OCI-M1 (cell line): ENCODE data around the gene ERC1.
"Not testable (repeated sequence)": the region's sequence is repeated elsewhere in the genome, so short reads cannot be mapped to it uniquely, and the experiment has no call there.

Source experiments
- DNase-seq: peaks from one replicate; lab custom pipeline; 2025; lab: John Stamatoyannopoulos, UW

ERC1 gene

GRCh38 chr12:1324099-1324498 lies 333.1 kb downstream of the ERC1 start:
- no peak for DNase-seq

GRCh38 chr12:1324910-1325309 lies 333.9 kb downstream of the ERC1 start:
- DNase-seq: peak; percentile 85

DNA sequence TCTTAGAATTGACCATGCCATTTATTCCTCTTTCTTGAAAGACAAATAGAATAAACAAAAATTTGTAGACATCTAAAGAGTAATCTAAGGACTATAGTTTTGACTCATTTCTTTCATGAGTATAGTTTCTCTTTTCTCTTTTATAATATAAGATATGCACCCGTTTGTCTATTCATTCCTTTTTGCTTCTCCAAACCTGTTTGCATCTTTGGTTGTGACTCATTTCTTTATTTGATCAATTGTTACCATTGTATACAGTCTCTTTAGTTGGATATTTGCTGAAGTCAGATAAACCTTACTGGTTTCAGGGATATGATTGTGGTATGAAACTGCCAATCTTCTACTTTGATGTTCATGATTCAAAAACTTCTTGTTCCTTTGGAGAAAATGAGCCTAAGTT lies 334.6 kb downstream of the ERC1 start:
- DNase-seq: peak; percentile 73

DNA sequence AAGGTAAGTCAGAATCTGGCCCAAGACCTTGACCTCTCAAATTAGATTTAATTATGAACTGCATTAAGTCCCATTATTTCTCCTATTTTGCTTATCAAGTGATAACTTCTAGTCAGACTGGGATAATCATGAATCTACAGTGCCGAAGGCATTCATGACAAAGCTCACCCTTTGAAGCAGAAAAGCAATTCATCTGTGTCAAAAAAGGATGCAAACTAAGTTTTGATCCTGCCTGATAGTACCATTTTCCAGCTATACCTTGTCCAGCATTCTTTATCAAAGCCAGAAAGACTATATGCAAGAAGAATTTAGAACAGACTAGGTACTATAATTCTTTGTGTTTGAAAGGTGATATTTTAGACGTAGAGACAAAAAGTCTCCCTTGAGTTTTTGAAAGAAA lies 335.2 kb downstream of the ERC1 start:
- DNase-seq: peak; percentile 42

DNA sequence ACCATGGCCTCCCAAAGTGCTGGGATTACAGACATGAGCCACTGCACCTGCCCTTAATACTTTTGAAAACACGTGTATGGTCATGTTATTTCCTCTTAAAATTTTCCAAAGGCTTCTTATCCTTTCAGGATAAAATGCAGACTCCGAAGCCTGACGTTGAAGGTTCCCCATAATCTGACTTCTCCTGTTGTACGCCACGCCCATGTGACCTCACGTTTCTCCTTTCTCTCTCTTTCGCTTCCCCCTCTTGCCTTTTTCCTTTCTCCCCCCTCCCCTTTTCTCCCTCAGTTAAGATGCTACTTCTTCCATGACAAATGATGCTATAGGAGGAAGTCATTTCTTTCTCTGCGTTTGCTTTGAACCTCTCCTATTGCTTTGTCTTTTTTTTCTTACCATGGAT lies 337.4 kb downstream of the ERC1 start:
- no peak for DNase-seq

DNA sequence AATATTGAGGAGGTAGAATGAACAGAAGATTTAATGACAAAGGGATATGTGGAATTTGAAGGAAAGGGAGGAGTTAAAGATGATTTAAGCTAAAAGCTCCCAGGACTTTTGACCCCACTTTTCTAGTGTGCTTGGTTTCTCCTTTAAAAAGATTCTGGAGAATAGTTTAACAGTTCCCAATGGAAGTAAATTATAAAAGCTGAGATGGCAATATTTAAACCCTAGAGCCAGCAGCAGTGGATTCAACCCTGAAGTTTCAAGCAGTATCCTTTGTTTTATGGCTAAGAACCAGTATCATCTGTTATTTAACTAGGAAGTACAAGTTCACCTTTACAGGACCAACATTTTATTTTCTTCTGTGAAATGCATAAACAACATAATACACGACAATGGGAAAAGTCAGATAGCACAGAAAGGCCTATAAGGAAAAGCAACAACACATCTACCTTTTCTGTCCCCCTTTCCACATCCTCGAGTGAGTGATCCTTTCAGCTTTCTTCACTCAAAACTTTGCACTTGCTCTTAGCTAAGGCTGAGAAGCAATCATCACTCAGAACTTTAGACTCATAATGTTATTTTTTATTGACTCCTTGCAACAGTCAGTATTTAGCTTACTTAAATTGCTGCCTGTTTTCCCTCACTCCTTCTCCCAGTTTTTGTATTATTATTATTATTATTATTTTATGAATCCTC lies 338.9 kb downstream of the ERC1 start:
- peak; percentile 60 for DNase-seq

DNA sequence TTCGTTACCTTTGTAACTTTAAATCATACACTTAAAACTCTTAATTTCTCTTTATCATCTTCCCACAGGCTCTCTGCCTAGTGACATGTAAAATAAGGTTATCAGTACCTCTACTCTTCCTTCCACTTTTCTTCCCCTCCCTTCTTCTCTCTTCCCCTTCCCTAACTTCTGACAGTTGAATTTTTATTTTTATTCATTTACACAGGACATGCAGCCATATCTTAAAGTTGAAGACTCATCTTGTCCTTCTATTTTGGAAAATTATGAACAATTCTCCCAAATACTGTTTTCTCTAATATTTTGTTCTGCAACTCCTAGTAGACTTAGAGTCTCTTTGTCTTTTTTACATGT lies 339.4 kb downstream of the ERC1 start:
- peak; percentile 61 for DNase-seq

DNA sequence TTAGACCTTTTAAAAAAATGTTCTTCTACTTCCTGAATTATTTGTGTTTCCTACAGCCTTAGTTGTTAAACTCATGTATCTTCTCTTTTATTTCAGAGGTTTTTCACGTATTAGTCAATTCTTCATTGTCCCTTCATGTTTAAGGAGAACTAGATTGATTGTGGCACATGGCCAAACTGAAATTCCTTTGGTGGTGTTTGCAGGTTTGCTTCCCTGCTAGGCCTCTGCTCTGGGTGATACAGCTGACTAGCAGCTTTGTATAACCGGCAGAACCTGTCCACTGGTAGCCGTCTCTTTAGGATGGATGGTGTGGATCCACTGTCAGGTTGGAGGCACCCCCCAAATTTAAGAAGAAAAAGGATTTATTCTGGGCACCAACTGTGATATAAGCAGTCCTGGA lies 341.3 kb downstream of the ERC1 start:
- DNase-seq: no peak

- no peak for DNase-seq
Measured at GRCh38 chr12:1338483-1339177, 347.6 kb downstream of the ERC1 start.

- DNase-seq: not testable (repeated sequence)
Measured at GRCh38 chr12:1339178-1339541, 348.1 kb downstream of the ERC1 start.

DNA sequence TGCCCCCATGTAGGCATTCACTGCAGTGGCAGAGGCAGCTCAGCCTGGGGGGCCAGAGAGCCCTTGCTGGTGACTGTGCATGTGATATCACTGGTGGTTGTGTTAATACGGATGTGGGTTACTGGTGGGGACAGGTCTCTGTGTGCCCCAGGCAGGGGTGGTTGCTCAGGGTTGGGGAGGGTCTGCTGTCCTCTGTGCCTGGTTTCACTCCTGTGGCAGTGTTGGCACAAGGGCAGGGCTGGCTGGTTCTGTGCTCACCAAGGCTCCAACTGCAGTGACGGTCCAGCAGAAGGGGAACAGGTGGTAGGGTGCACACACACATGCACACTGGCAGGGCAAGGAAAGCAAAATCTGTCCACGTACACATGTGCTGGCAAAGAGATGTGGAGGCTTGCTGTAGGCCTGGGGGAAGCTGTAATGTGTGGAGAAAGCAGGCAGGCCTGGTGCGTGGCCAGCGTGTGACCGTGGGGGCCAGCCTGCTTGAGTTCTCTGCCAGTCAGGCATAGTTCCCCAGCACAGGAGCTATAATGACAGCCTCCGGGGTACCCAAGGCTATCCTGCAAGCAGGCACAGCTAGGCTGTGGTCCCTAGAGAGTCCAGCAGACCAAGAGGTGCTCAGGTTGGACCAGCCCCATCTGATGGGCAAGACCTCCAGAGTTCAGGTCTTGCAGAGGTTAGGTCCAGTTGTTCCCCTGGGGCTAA lies 348.7 kb downstream of the ERC1 start:
- DNase-seq: no peak

DNA sequence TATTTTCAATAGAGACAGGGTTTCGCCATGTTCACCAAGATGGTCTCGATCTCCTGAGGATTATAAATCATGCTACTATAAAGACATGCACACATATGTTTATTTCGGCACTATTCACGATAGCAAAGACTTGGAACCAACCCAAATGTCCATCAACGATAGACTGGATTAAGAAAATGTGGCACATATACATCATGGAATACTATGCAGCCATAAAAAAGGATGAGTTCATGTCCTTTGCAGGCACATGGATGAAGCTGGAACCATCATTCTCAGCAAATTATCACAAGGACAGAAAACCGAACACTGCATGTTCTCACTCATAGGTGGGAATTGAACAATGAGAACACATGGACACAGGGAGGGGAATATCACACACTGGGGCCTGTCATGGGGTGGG lies 350.2 kb downstream of the ERC1 start:
- not testable (repeated sequence) for DNase-seq

DNA sequence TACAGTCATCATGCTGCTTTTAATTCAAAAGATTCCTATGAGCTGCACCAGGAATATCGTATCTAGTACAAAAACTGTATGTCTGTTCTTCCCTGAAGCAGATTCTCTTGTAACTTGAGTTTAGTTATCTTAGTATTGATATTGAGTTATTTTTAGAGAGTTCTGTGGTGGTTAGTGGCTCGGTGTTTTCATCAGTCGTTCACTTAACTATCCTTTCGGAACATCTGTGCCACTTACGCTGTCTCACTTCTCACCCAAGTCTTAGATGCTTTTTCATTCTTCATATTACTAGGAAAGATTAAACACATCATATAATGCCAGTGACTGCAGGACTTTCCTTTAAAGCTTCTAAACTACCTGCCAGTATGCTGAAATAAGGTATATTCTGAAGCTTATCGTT lies 352.4 kb downstream of the ERC1 start:
- DNase-seq: peak; percentile 68

DNA sequence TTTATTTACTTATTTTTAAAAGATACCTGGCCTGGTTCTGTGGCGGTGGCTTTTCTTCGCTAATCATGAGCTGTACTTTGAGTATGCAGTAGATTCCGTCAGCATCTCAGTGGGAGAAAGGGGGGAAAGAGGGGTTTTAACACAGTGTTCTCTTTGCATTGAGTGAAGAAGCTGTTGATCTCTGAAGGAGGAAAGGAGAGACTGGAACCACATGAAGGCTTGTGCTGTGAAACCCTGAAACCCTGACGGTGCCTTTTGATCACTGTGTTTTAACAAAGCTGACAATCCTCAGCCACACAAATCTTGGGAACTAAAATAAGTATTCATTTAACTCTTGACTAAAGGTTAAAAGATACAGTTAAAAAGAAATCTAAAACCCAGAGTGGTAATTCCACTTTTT lies 353.2 kb downstream of the ERC1 start:
- DNase-seq: no peak

DNA sequence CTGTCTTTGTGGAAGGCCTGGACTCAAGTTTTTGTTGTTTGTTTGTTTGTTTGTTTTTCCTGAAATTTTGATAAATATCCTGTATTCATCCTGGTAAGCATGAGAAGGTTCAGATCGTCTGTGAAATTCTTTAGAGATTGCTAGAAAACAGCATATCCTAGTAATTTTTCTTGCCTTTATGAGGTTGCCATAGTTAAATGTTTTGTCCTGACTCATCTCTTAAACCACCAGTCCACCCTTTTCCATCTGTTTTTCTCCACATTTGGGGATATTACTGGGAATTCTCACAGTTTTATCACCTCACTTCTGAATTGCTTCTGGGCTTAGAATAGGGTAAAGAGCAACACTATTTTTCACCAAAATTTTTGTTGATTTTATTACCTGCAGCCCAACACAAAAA lies 355.1 kb downstream of the ERC1 start:
- no peak for DNase-seq

GRCh38 chr12:1347294-1347693 lies 356.3 kb downstream of the ERC1 start:
- DNase-seq: no peak

DNA sequence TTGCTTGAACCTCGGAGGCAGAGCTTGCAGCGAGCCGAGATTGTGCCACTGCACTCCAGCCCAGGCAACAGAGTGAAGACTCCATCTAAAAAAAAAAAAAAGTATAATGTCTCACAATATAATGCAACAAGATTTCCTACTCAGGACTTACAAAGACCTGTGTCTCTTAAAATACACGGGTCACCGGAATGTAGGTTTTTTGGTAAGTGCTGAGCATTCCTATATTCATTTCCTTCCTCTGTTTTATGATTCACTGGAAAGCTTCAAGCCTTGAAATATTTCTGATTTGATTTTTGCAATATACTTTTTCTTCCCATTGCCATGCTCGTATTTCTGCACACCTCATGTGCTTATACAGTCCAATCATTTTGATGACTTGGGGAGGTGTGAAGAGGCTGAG lies 357.6 kb downstream of the ERC1 start:
- DNase-seq: no peak

DNA sequence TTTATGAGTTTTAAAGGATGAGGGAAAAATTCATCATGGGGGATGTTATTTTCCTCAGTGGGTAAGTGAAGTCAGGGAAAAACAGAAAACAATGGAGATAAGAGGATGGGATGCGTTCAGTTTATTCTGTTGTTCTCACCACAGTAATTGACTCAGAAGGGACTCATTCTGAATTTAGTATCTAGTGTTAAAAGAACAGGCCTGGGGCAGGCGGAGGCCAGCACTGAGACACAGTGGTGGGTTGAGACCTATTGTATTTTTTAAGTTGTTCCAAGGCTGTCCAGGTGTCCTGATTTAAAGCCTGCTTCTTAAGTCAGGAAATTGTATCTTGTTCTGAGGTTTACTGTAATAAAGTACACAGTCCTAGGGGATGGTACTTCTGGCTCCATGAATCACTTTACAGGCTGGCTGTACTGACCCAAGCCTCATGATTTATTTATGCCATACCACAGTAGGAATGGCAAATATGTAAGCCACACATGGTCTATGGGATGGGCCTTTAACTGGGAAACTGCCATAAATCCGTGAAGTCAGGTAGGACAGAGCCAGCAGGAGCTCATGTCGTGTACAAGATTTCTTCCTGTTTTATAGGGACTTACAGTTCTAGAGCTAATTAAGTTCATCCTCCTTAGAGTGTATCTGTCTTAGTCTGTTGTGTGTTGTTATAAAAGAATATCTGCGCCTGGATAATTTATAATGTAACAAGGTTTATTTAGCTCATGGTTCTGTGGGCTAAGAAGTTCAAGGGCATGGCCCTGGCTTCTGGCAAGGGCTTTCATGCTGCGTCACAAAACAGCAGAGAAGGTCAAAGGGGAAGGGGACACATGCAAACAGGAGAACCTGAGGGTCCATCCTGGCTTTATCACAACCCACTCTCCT lies 359.3 kb downstream of the ERC1 start:
- DNase-seq: no peak

DNA sequence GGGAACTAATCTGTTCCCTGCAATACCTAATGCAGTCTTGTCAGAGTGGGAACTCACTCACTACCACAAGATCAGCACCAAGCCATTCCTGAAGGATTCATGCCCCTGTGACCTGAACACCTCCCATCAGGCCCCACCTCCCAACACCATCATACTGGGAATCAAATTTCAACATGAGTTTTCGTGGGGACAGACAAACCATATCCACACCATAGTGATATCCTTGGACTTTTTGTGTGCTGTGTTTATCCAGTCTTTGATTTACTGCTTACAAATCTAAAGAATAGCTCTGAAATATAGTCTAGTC lies 359.9 kb downstream of the ERC1 start:
- no peak for DNase-seq

DNA sequence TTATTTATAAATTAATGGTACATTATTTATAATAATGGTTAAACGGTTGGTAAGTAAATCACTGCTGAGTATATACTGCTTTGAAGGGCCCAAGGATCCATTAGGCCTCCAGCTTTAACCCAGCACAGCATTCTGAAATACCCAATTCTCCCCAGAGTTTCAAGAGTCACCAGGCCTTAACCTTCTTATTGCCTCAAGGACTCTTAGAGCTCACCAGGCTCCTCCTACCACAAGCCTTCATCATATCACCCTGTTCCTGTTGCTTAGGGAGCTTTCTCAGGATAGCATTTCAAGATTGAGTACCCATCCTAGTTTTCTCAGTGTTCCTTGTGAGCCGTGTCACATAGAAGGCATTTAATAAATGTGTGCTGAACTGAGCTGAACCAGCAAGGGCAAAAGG lies 360.9 kb downstream of the ERC1 start:
- no peak for DNase-seq

DNA sequence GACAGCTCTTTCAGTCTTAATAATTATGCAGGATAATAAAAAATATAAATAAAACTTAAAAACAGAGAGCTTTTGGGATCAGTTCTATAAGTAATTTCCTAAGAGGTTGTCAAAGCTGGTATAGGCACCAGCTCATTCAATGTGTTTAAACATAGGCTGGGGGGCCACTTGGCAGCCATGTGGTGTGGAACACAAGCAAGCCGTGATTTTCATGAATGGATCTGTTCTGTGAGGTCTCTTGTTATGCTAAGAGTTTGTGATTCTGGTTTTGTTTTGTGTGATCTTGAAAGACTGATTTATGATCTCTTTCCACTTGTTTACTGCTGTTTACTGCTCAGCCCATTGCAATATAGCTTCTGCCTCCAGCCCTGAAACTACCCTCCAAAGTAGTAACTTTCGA lies 362.4 kb downstream of the ERC1 start:
- DNase-seq: no peak

DNA sequence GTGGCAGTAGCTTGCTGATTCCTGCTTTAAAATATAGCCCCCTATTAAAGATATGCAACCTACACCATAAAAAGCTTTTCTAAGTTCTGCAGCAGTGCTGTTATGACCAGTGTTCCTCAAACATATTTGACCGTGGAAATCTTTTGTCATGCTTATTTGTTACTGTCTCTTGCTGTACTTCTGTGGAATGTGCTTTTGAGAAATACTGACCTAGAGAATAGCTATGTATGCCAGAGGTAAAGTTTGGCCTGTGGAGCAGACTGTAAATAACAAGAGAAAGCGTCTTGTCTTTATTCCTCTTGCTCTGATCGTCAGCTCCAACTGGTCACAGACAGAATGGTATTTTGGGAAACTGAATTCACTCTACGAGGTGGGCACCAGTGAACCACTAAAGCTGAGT lies 364.4 kb downstream of the ERC1 start:
- no peak for DNase-seq

DNA sequence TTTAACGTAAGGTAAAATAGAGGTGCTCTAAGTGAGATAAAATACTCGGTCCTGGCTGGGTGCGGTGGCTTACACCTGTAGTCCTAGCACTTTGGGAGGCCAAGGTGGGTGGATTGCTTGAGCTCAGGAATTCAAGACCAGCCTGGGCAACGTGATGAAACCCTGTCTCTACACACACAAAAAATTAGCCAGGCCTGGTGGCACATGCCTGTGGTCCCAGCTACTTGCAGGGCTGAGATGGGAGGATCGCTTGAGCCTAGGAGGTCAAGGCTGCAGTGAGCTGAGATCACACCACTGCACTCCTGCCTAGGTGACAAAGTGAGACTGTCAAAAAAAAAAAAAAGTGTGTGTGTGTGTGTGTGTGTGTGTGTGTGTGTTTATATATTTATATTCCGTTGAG lies 364.8 kb downstream of the ERC1 start:
- DNase-seq: not testable (repeated sequence)
